H9 (cell line): ENCODE measurements around the gene NTRK2. TPM values are rescaled to one million over a fixed set of nuclear protein-coding genes. Genes with fewer than 3 reads are reported as not detected.

Source experiments
- DNase-seq: peaks from one replicate; pipeline ENCODE4 v3.0.0-alpha.2; 2017
- H2AFZ ChIP-seq: one replicate; pipeline ENCODE4 v1.6.1; 2013; ENCODE audit warnings: mild to moderate bottlenecking, low read length, control low read depth, moderate library complexity
- H2AK5ac ChIP-seq: 2 replicates; pipeline ENCODE4 v1.6.1; 2013; ENCODE audit warnings: low read length, control low read depth, mixed read lengths; ENCODE audit not compliant: insufficient read length
- H2BK120ac ChIP-seq: one replicate; pipeline ENCODE4 v1.6.1; 2013; ENCODE audit warnings: low read depth, mild to moderate bottlenecking, low read length, control low read depth, inconsistent platforms; ENCODE audit not compliant: poor library complexity, severe bottlenecking
- H2BK12ac ChIP-seq: 2 replicates; pipeline ENCODE4 v1.6.1; 2013; ENCODE audit warnings: low read length, control low read depth, mixed read lengths, low read depth; ENCODE audit not compliant: insufficient read length
- H2BK15ac ChIP-seq: 2 replicates; pipeline ENCODE4 v1.6.1; 2013; ENCODE audit warnings: low read depth, low read length, control low read depth
- H2BK20ac ChIP-seq: one replicate; pipeline ENCODE4 v1.6.1; 2013; ENCODE audit warnings: low read depth, mild to moderate bottlenecking, low read length, control low read depth, inconsistent platforms; ENCODE audit not compliant: poor library complexity, severe bottlenecking
- H2BK5ac ChIP-seq: 2 replicates; pipeline ENCODE4 v1.6.1; 2013; ENCODE audit warnings: low read length, control low read depth, mixed read lengths; ENCODE audit not compliant: insufficient read length
- H3K14ac ChIP-seq: 2 replicates; pipeline ENCODE4 v1.6.1; 2013; ENCODE audit warnings: low read length, control low read depth; ENCODE audit not compliant: insufficient read depth
- H3K18ac ChIP-seq: 2 replicates; pipeline ENCODE4 v1.6.1; 2013; ENCODE audit warnings: low read depth, mild to moderate bottlenecking, mixed read lengths, low read length, control low read depth; ENCODE audit not compliant: insufficient read length
- H3K23ac ChIP-seq: 2 replicates; pipeline ENCODE4 v1.6.1; 2013; ENCODE audit warnings: low read length, control low read depth, mixed read lengths, low read depth; ENCODE audit not compliant: insufficient read length
- H3K23me2 ChIP-seq: 2 replicates; pipeline ENCODE4 v1.6.1; 2013; ENCODE audit warnings: low read depth, mild to moderate bottlenecking, mixed read lengths, low read length, control low read depth; ENCODE audit not compliant: insufficient read length, poor library complexity, severe bottlenecking
- H3K27ac ChIP-seq: 2 replicates; pipeline ENCODE4 v1.5.1; 2013; ENCODE audit warnings: low read length, control low read depth, mixed read lengths, low read depth; ENCODE audit not compliant: insufficient read length
- H3K27me3 ChIP-seq: 2 replicates; pipeline ENCODE4 v1.6.1; 2013; ENCODE audit warnings: low read length, control low read depth, inconsistent platforms; ENCODE audit not compliant: insufficient read depth
- H3K4ac ChIP-seq: 2 replicates; pipeline ENCODE4 v1.6.1; 2013; ENCODE audit warnings: low read depth, mild to moderate bottlenecking, control low read depth, inconsistent platforms, low read length, moderate library complexity
- H3K4me1 ChIP-seq: 2 replicates; pipeline ENCODE4 v1.6.1; 2013; ENCODE audit warnings: low read length, control low read depth, inconsistent platforms; ENCODE audit not compliant: insufficient read depth
- H3K4me2 ChIP-seq: 2 replicates; pipeline ENCODE4 v1.6.1; 2013; ENCODE audit warnings: low read length, control low read depth, mixed read lengths; ENCODE audit not compliant: insufficient read length, insufficient read depth
- H3K56ac ChIP-seq: 2 replicates; pipeline ENCODE4 v1.6.1; 2013; ENCODE audit warnings: low read depth, mild to moderate bottlenecking, mixed read lengths, low read length, control low read depth; ENCODE audit not compliant: insufficient read length
- H3K79me1 ChIP-seq: 2 replicates; pipeline ENCODE4 v1.6.1; 2013; ENCODE audit warnings: low read depth, mild to moderate bottlenecking, moderate library complexity, low read length, control low read depth, inconsistent platforms; ENCODE audit not compliant: insufficient read depth, poor library complexity, severe bottlenecking
- H3K79me2 ChIP-seq: 2 replicates; pipeline ENCODE4 v1.6.1; 2013; ENCODE audit warnings: low read length, control low read depth, inconsistent platforms; ENCODE audit not compliant: insufficient read depth
- H3K9ac ChIP-seq: 2 replicates; pipeline ENCODE4 v1.6.1; 2013; ENCODE audit warnings: low read length, control low read depth, mixed read lengths; ENCODE audit not compliant: insufficient read length; ENCODE audit errors: extremely low read depth
- H3K9me3 ChIP-seq: one replicate; pipeline ENCODE4 v1.6.1; 2013; ENCODE audit warnings: low read depth, low read length, inconsistent platforms; ENCODE audit not compliant: control insufficient read depth
- H3T11ph ChIP-seq: one replicate; pipeline ENCODE4 v1.6.1; 2013; ENCODE audit warnings: mild to moderate bottlenecking, low read length, control low read depth, inconsistent platforms
- H4K20me1 ChIP-seq: one replicate; pipeline ENCODE4 v1.6.1; 2013; ENCODE audit not compliant: control insufficient read depth, insufficient read length, insufficient read depth
- H4K5ac ChIP-seq: 2 replicates; pipeline ENCODE4 v1.6.1; 2013; ENCODE audit warnings: low read depth, mild to moderate bottlenecking, mixed read lengths, low read length, control low read depth; ENCODE audit not compliant: insufficient read length
- H4K8ac ChIP-seq: replicated peaks from 2 replicates; pipeline ENCODE4 v1.6.1; 2013; ENCODE audit warnings: low read length, control low read depth, mixed read lengths, low read depth; ENCODE audit not compliant: insufficient read length
- H4K91ac ChIP-seq: 2 replicates; pipeline ENCODE4 v1.6.1; 2013; ENCODE audit warnings: low read depth, mild to moderate bottlenecking, moderate library complexity, mixed read lengths, low read length, control low read depth; ENCODE audit not compliant: insufficient read length
- H3K27ac Mint-ChIP-seq, 3 experiments: 2 replicates in 2 of 3; 3 replicates in 1 of 3; pipeline ENCODE4 v1.8.0; 2020 to 2021; ENCODE audit warnings: mixed read lengths in 3 of 3, mild to moderate bottlenecking in 1 of 3, moderate library complexity in 1 of 3
- H3K27me3 Mint-ChIP-seq: 2 replicates; pipeline ENCODE4 v1.8.0; 2021; ENCODE audit warnings: low read depth, mild to moderate bottlenecking, moderate library complexity, mixed read lengths
- H3K36me3 Mint-ChIP-seq, 3 experiments: 2 replicates in 2 of 3; 3 replicates in 1 of 3; pipeline ENCODE4 v1.8.0; 2020 to 2021; ENCODE audit warnings: low read depth in 3 of 3, mixed read lengths in 3 of 3; ENCODE audit not compliant: insufficient read depth in 1 of 3
- H3K4me1 Mint-ChIP-seq, 2 experiments: 2 replicates each; pipeline ENCODE4 v1.8.0; 2020; ENCODE audit warnings: mixed read lengths in 2 of 2
- H3K4me3 Mint-ChIP-seq, 2 experiments: 2 replicates in 1 of 2; 3 replicates in 1 of 2; pipeline ENCODE4 v1.8.0; 2020 to 2021; ENCODE audit warnings: mild to moderate bottlenecking in 2 of 2, mixed read lengths in 2 of 2, moderate library complexity in 1 of 2
- H3K9me3 Mint-ChIP-seq, 2 experiments: 2 replicates in 1 of 2; 3 replicates in 1 of 2; pipeline ENCODE4 v1.8.0; 2020; ENCODE audit warnings: mild to moderate bottlenecking in 2 of 2, mixed read lengths in 2 of 2, moderate library complexity in 1 of 2
- CTCF ChIP-seq: fragments of 200-600 bp; sonication (generic); conservative IDR thresholded peaks from 3 replicates; pipeline ENCODE4 v1.8.0; 2021; ENCODE audit warnings: antibody characterized with exemption, mild to moderate bottlenecking
- WGBS: extraction: QIAGEN DNeasy Blood & Tissue Kit; methylation state at CpG from one replicate; pipeline ENCODE4 v1.1.7; 2013; ENCODE audit warnings: missing lambda C conversion rate, low lambda C conversion rate, mixed read lengths; ENCODE audit not compliant: insufficient read length; ENCODE audit errors: extremely low coverage; 5-methylcytosine and 5-hydroxymethylcytosine counted together
- total RNA-seq: library from RNA; stranded (reverse); gene quantifications from 2 replicates; pipeline ENCODE4 v1.2.1, GENCODE V29; 2021

Gene NTRK2
- total RNA-seq, 1 experiment from 2014 or later: 0.02 TPM

GRCh38 chr9:84916769-84917168 is 247.2 kb downstream of the NTRK2 start:
- Histone ChIP-seq H4K5ac (no peak overlapping the region), H2AFZ (no peak overlapping the region), H2BK20ac (no peak overlapping the region), H3K14ac (no peak overlapping the region), H4K91ac (no peak overlapping the region), H3K23ac (no peak overlapping the region), H3K18ac (no peak overlapping the region), H3K56ac (no peak overlapping the region), H3K4me1 (no peaks in the 10 kb centered on the region), H3K4me2 (no peak overlapping the region), H3K79me1 (no peaks in the 10 kb centered on the region), H2BK5ac (no peak overlapping the region), H3T11ph (no peak overlapping the region), H4K20me1 (no peaks in the 10 kb centered on the region), H3K79me2 (no peaks in the 10 kb centered on the region), H2BK15ac (no peak overlapping the region), H3K9ac (no peak overlapping the region), H2AK5ac (no peak overlapping the region), H3K27me3 (no peaks in the 10 kb centered on the region), H2BK12ac (no peak overlapping the region), H3K23me2 (no peaks in the 10 kb centered on the region), H3K4ac (no peak overlapping the region), H3K27ac (no peak overlapping the region), H4K8ac (no peak overlapping the region), H2BK120ac (no peak overlapping the region), H3K9me3 (no peaks in the 10 kb centered on the region)
- no CpG with 5 or more reads among the region's 2 CpGs for WGBS
- Mint-ChIP-seq H3K36me3 (no peaks in the 10 kb centered on the region), H3K27me3 (no peaks in the 10 kb centered on the region), H3K27ac (no peak overlapping the region), H3K4me3 (no peak overlapping the region), H3K9me3 (no peaks in the 10 kb centered on the region), H3K4me1 (no peaks in the 10 kb centered on the region)
- TF ChIP-seq CTCF: no peak
- DNase-seq: no peak
